GM12801 (cell line): ENCODE data around the gene UST.

ENCODE experiments used
- CTCF ChIP-seq: IDR thresholded peaks from one replicate; pipeline ENCODE4 v1.5.1; 2011; ENCODE audit warnings: control low read depth; ENCODE audit not compliant: insufficient read length; ENCODE audit errors: extremely low read depth

The UST gene

GRCh38 chr6:149060300-149060984, 313.6 kb downstream of the UST start:
- TF ChIP-seq CTCF = no peak

DNA sequence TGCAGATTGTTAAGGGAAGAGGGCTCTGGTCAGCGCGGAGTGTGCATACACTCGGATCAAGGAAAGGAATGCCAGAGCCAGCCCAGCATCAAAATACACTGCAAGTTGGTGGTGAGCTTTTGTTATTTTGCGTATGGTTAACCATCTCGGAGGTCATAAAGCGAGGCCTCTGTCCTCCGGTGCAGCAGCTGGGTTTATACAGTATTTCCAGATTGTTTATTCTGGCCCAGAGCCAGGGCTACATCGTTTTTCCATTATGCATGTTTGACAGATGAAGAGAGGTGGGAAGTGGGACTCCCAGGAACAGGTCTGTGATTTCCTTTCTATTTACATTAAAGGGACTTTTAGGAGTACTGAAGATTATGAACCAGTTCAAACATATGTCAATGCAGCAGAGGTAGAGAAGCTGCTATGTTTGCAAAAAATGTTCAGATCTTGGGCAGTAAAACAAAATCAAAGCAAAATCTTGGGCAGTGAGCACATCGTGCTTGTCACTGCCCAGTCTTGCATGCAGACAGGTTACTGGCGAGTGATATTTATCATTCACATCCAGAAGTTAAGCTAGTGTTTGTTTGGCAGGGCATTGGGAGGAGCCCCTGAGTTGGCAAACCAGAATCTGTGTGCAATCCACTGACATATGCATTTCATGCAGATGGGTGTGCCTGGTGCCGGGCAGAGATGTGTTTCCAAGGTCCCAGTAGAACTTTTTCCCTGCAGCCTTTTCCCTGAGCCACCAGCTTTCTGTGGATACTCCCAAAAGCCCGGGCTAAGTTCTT, 314.3 kb downstream of the UST start:
- TF ChIP-seq CTCF = no peak

DNA sequence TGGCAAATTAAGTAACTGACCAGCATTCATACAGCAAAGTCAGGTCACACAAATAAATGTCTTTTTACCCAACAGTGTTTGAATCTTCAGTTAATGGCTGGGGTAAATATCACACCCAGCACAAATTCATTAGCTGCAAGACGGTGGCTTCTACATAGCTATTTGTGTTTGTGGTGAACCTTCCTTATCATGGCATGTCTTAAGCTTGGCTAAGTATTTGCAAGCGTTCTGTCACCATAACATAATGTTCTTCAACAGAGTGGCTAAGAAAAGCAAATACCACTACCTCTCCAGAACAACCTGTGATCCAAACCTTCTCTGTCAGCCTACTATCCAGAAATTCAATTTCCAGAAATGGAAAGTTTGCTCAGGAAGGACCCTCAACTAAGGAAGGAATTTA, 315.1 kb downstream of the UST start:
- TF ChIP-seq CTCF = no peak

- no peak for TF ChIP-seq CTCF
Measured at GRCh38 chr6:149062653-149063348, 316.0 kb downstream of the UST start.

GRCh38 chr6:149063468-149063867, 316.6 kb downstream of the UST start:
- TF ChIP-seq CTCF = no peak

GRCh38 chr6:149064001-149064659, 317.3 kb downstream of the UST start:
- TF ChIP-seq CTCF = no peak

DNA sequence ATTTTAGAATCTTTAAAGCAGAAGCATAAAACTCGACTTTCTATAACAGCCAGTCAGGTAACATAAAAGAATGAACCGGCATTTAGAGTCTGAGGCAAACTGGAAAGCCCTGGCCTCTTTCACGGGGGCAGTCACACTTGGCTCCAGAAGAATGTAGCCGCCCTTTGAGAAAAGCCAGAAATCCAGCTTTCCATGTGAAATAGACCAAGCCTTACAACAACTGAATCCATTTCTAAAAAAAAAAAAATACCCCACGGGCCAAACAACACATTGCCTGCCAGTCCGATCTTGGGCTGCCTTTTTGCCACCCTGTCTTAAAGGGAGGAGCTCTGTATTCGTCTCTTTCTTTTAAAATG, 317.8 kb downstream of the UST start:
- TF ChIP-seq CTCF = no peak
